Uterus (tissue), 4 donors: Measurements from ENCODE around the gene DLST. TPM values are rescaled to one million over a fixed set of nuclear protein-coding genes. Genes with fewer than 3 reads are reported as not detected.
A peak's percentile ranks its signal among the peaks of the same experiment; 100 is the strongest.

Source experiments
- DNase-seq, 2 donors: peaks; one replicate each; pipeline ENCODE4 v3.0.0-alpha.2; 2019 to 2020
- H3K27ac ChIP-seq, 2 donors: fragments of 200-600 bp; sonication (generic); 1 replicate in 1 of 2; 2 replicates in 1 of 2; pipeline ENCODE4 v1.5.1; 2016 to 2018
- H3K27me3 ChIP-seq, 2 donors: fragments of 200-600 bp; sonication (generic); one replicate each; pipeline ENCODE4 v1.5.1; 2018 to 2019; ENCODE audit warnings: control low read depth in 1 of 2
- H3K36me3 ChIP-seq, 2 donors: fragments of 200-600 bp; sonication (generic); one replicate each; pipeline ENCODE4 v1.5.1; 2019; ENCODE audit warnings: control low read depth in 1 of 2
- H3K4me1 ChIP-seq, 2 donors: fragments of 200-600 bp; sonication (generic); one replicate each; pipeline ENCODE4 v1.5.1; 2018 to 2019; ENCODE audit warnings: control low read depth in 1 of 2
- H3K4me3 ChIP-seq, 2 donors: fragments of 200-600 bp; sonication (generic); 1 replicate in 1 of 2; 2 replicates in 1 of 2; pipeline ENCODE4 v1.5.1; 2018 to 2019; ENCODE audit warnings: mild to moderate bottlenecking in 1 of 2
- H3K9me3 ChIP-seq, 2 donors: fragments of 200-600 bp; sonication (generic); one replicate each; pipeline ENCODE4 v1.5.1; 2019; ENCODE audit warnings: control low read depth in 1 of 2
- CTCF ChIP-seq, 4 experiments: fragments of 200-600 bp in 2 of 4; fragments of 450-650 bp in 2 of 4; sonication (generic) in 2 of 4; IDR thresholded peaks; one replicate each; pipeline ENCODE4 v1.5.1; 2016 to 2019; ENCODE audit warnings: antibody characterized with exemption in 4 of 4, mild to moderate bottlenecking in 2 of 4, moderate library complexity in 1 of 4
- POLR2A ChIP-seq, 2 donors: fragments of 450-650 bp; IDR thresholded peaks; one replicate each; pipeline ENCODE4 v1.6.1; 2016; ENCODE audit warnings: antibody characterized with exemption in 2 of 2, mild to moderate bottlenecking in 1 of 2, moderate library complexity in 1 of 2
- intact Hi-C: fragments of 100-400 bp; cut with DNase I; formaldehyde crosslinking; loops from one replicate; pipeline ENCODE4 v1.15.1; 2023; ENCODE audit warnings: low total_unique reads
- total RNA-seq, 4 donors: library from RNA; depleted of rRNA in 3 of 4; stranded (reverse); fragments of >200 nt in 3 of 4; gene quantifications; one replicate each; pipeline versions ENCODE4 v1.1.0 to v1.2.4, GENCODE V29; 2014 to 2023
- donor health status: DM: yes; HTN: yes; CAD: no.

DLST gene
- total RNA-seq, 4 donors from 2014 or later: 31.8 to 77.2 (median 62.7) TPM

GRCh38 chr14:74915826-74916225 lies 34.1 kb downstream of the DLST start:
- TF ChIP-seq CTCF (IDR thresholded peaks at IDR 0.05): no peak
- TF ChIP-seq POLR2A (IDR thresholded peaks at IDR 0.05): no peak
- peaks cover 0 to 6% of the 10 kb centered on the region in 2 donors for H3K4me1 ChIP-seq
- DNase-seq: no peak
- H3K27ac ChIP-seq: peak overlapping the region; percentile 51 to 61
- no peaks in the 10 kb centered on the region for H3K27me3 ChIP-seq
- no peaks in the 10 kb centered on the region for H3K9me3 ChIP-seq
- no peaks in the 10 kb centered on the region for H3K36me3 ChIP-seq
- intact Hi-C loops: no loop called here
- H3K4me3 ChIP-seq: no peak overlapping the region

GRCh38 chr14:74917178-74917543 lies 35.4 kb downstream of the DLST start:
- intact Hi-C loops: no loop called here
- no peak for DNase-seq
- peaks cover 0 to 6% of the 10 kb centered on the region in 2 donors for H3K4me1 ChIP-seq
- no peaks in the 10 kb centered on the region for H3K27me3 ChIP-seq
- TF ChIP-seq POLR2A (IDR thresholded peaks at IDR 0.05) (no peak), CTCF (IDR thresholded peaks at IDR 0.05) (no peak)
- H3K9me3 ChIP-seq: no peaks in the 10 kb centered on the region
- no peak overlapping the region for H3K4me3 ChIP-seq
- H3K36me3 ChIP-seq: no peaks in the 10 kb centered on the region
- H3K27ac ChIP-seq: peak overlapping the region; percentile 51 to 61

- no peaks in the 10 kb centered on the region for H3K9me3 ChIP-seq
- TF ChIP-seq CTCF (IDR thresholded peaks at IDR 0.05) (no peak), POLR2A (IDR thresholded peaks at IDR 0.05) (no peak)
- peak; percentile 67 to 82 for DNase-seq
- peaks cover 0 to 6% of the 10 kb centered on the region in 2 donors for H3K4me1 ChIP-seq
- no peak overlapping the region for H3K4me3 ChIP-seq
- H3K27ac ChIP-seq: peak overlapping the region; percentile 51 to 61
- intact Hi-C loops: no loop called here
- H3K36me3 ChIP-seq: no peaks in the 10 kb centered on the region
- H3K27me3 ChIP-seq: no peaks in the 10 kb centered on the region
These were observed 35.9 kb downstream of the DLST start for GRCh38 chr14:74917646-74918081.

- peaks cover 0 to 6% of the 10 kb centered on the region in 2 donors for H3K4me1 ChIP-seq
- intact Hi-C loops: no loop called here
- H3K27ac ChIP-seq: peak overlapping the region in 1 of 2 donors; percentile 61
These were observed 36.7 kb downstream of the DLST start for GRCh38 chr14:74918380-74918779.

More at GRCh38 chr14:74918380-74918779, 36.7 kb downstream of the DLST start:
- Histone ChIP-seq H3K27me3 (no peaks in the 10 kb centered on the region), H3K36me3 (no peaks in the 10 kb centered on the region), H3K9me3 (no peaks in the 10 kb centered on the region), H3K4me3 (no peak overlapping the region)
- DNase-seq: no peak
- TF ChIP-seq POLR2A (IDR thresholded peaks at IDR 0.05) (no peak), CTCF (IDR thresholded peaks at IDR 0.05) (no peak)
